MM.1S (cell line): ENCODE measurements around the gene KCNK16.

Experiments
- DNase-seq: peaks from one replicate; pipeline ENCODE4 v3.0.0-alpha.2; 2015
- H2AFZ ChIP-seq: fragments of 300-600 bp; sonication (generic); 2 replicates; pipeline ENCODE4 v1.6.0; 2016; ENCODE audit warnings: antibody characterized with exemption, low read length
- H3F3A ChIP-seq: fragments of 300-600 bp; sonication (generic); 2 replicates; pipeline ENCODE4 v1.6.1; 2016; ENCODE audit warnings: mild to moderate bottlenecking, antibody characterized with exemption, low read length, moderate library complexity, mixed read lengths; ENCODE audit not compliant: insufficient read depth
- H3K27ac ChIP-seq: fragments of 300-600 bp; sonication (generic); 2 replicates; pipeline ENCODE4 v1.5.1; 2016; ENCODE audit warnings: mild to moderate bottlenecking, low read length
- H3K27me3 ChIP-seq: fragments of 300-600 bp; sonication (generic); replicated peaks from 2 replicates; pipeline ENCODE4 v1.6.0; 2016; ENCODE audit warnings: low read length; ENCODE audit not compliant: insufficient read depth
- H3K36me3 ChIP-seq: fragments of 300-600 bp; sonication (generic); replicated peaks from 2 replicates; pipeline ENCODE4 v1.6.1; 2016; ENCODE audit warnings: mild to moderate bottlenecking, low read length, mixed read lengths; ENCODE audit not compliant: insufficient read depth
- H3K4me1 ChIP-seq: fragments of 300-600 bp; sonication (generic); 2 replicates; pipeline ENCODE4 v1.6.1; 2016; ENCODE audit warnings: low read length, mixed read lengths
- H3K4me2 ChIP-seq: fragments of 300-600 bp; sonication (generic); 2 replicates; pipeline ENCODE4 v1.6.0; 2016; ENCODE audit warnings: low read depth, low read length
- H3K4me3 ChIP-seq: fragments of 300-600 bp; sonication (generic); 2 replicates; pipeline ENCODE4 v1.5.1; 2016; ENCODE audit warnings: low read length, mixed read lengths
- H3K79me2 ChIP-seq: fragments of 300-600 bp; sonication (generic); 2 replicates; pipeline ENCODE4 v1.6.1; 2016; ENCODE audit warnings: mixed run types, low read length, mixed read lengths
- H3K9ac ChIP-seq: fragments of 300-600 bp; sonication (generic); 2 replicates; pipeline ENCODE4 v1.6.1; 2016; ENCODE audit warnings: low read length, mixed read lengths
- H3K9me2 ChIP-seq: fragments of 300-600 bp; sonication (generic); replicated peaks from 2 replicates; pipeline ENCODE4 v1.6.1; 2016; ENCODE audit warnings: mild to moderate bottlenecking, low read length, mixed read lengths; ENCODE audit not compliant: insufficient read depth
- H3K9me3 ChIP-seq: fragments of 300-600 bp; sonication (generic); replicated peaks from 2 replicates; pipeline ENCODE4 v1.6.1; 2016; ENCODE audit warnings: mild to moderate bottlenecking, low read length, mixed read lengths; ENCODE audit not compliant: insufficient read depth
- H4K20me1 ChIP-seq: fragments of 300-600 bp; sonication (generic); 2 replicates; pipeline ENCODE4 v1.6.1; 2016; ENCODE audit warnings: mild to moderate bottlenecking, low read length, moderate library complexity, mixed read lengths; ENCODE audit not compliant: insufficient read depth
- EZH2 ChIP-seq: fragments of 300-600 bp; sonication (generic); optimal IDR thresholded peaks from 2 replicates; pipeline ENCODE3; 2017; ENCODE audit warnings: low read depth, mild to moderate bottlenecking, antibody characterized with exemption, low read length, mixed read lengths
- EZH2phosphoT487 ChIP-seq: fragments of 300-600 bp; sonication (generic); IDR thresholded peaks from 2 replicates; pipeline ENCODE4 v1.6.1; 2018; ENCODE audit warnings: antibody characterized with exemption, low read length
- TF ChIP-seq, protein P1 (sequence below): fragments of 300-600 bp; sonication (generic); IDR thresholded peaks from 2 replicates; pipeline ENCODE4 v1.5.1; 2016; ENCODE audit warnings: antibody characterized with exemption, low read length, mixed read lengths

Gene KCNK16

DNA sequence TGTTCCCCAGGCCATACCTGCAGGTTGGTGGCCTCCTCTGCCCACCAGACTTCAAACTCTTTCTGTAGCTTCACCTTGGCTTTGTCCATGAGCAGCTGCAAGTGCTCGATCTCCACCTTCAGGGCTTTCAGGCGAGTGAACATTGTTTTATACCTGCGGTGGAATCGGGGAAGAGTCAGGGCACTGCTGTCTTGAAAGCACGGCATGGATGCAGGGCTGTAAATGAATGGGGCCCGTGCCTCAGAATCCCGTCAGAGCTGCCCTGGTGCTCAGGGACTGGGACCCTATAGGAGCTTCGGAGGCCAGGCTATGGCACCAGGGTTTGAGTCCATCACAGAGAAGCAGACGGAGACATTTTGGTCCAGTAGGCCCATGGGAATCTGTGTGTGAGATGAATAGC lies 37.9 kb upstream of the KCNK16 start:
- 0 out of 2 replicates have a peak, but pooled peaks cover 5% of the 10 kb centered on the region for H3K4me1 ChIP-seq
- no peaks in the 10 kb centered on the region for H3K27me3 ChIP-seq
- no peaks in the 10 kb centered on the region for H4K20me1 ChIP-seq
- no peaks in the 10 kb centered on the region for H3F3A ChIP-seq
- no peak overlapping the region for H3K4me2 ChIP-seq
- no peak overlapping the region for H3K4me3 ChIP-seq
- H3K27ac ChIP-seq: no peak overlapping the region
- H3K36me3 ChIP-seq: no peaks in the 10 kb centered on the region
- no peak overlapping the region for H3K9ac ChIP-seq
- DNase-seq: no peak
- no peaks in the 10 kb centered on the region for H3K79me2 ChIP-seq
- no peaks in the 10 kb centered on the region for H3K9me3 ChIP-seq
- H2AFZ ChIP-seq: no peak overlapping the region
- no peak for TF ChIP-seq EZH2phosphoT487
- TF ChIP-seq EZH2: no peak
- TF ChIP-seq, protein P1, sequence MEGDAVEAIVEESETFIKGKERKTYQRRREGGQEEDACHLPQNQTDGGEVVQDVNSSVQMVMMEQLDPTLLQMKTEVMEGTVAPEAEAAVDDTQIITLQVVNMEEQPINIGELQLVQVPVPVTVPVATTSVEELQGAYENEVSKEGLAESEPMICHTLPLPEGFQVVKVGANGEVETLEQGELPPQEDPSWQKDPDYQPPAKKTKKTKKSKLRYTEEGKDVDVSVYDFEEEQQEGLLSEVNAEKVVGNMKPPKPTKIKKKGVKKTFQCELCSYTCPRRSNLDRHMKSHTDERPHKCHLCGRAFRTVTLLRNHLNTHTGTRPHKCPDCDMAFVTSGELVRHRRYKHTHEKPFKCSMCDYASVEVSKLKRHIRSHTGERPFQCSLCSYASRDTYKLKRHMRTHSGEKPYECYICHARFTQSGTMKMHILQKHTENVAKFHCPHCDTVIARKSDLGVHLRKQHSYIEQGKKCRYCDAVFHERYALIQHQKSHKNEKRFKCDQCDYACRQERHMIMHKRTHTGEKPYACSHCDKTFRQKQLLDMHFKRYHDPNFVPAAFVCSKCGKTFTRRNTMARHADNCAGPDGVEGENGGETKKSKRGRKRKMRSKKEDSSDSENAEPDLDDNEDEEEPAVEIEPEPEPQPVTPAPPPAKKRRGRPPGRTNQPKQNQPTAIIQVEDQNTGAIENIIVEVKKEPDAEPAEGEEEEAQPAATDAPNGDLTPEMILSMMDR: no peak
- no peaks in the 10 kb centered on the region for H3K9me2 ChIP-seq

- no peak for DNase-seq
These were observed 35.6 kb upstream of the KCNK16 start for GRCh38 chr6:39357998-39358686.

GRCh38 chr6:39353698-39354315 lies 31.3 kb upstream of the KCNK16 start:
- TF ChIP-seq EZH2 (no peak), EZH2phosphoT487 (no peak)
- TF ChIP-seq, protein P1: no peak
- Histone ChIP-seq H3K27me3 (no peaks in the 10 kb centered on the region), H3K4me1 (0 out of 2 replicates have a peak, but pooled peaks cover 5% of the 10 kb centered on the region), H3K79me2 (no peaks in the 10 kb centered on the region), H3K27ac (no peak overlapping the region), H2AFZ (no peak overlapping the region), H4K20me1 (no peaks in the 10 kb centered on the region), H3K4me3 (no peak overlapping the region), H3K9ac (no peak overlapping the region), H3F3A (no peaks in the 10 kb centered on the region), H3K9me2 (no peaks in the 10 kb centered on the region), H3K36me3 (no peaks in the 10 kb centered on the region), H3K4me2 (no peak overlapping the region), H3K9me3 (no peaks in the 10 kb centered on the region)
- DNase-seq: no peak

More at GRCh38 chr6:39357998-39358686, 35.6 kb upstream of the KCNK16 start:
- no peak overlapping the region for H3K27ac ChIP-seq
- no peak overlapping the region for H3K9ac ChIP-seq
- no peaks in the 10 kb centered on the region for H3F3A ChIP-seq
- no peaks in the 10 kb centered on the region for H3K27me3 ChIP-seq
- no peak overlapping the region for H3K4me3 ChIP-seq
- H3K36me3 ChIP-seq: no peaks in the 10 kb centered on the region
- TF ChIP-seq EZH2 (no peak), EZH2phosphoT487 (no peak)
- TF ChIP-seq, protein P1: no peak
- no peaks in the 10 kb centered on the region for H3K79me2 ChIP-seq
- 0 out of 2 replicates have a peak, but pooled peaks cover 5% of the 10 kb centered on the region for H3K4me1 ChIP-seq
- H2AFZ ChIP-seq: no peak overlapping the region
- H3K9me3 ChIP-seq: no peaks in the 10 kb centered on the region
- H4K20me1 ChIP-seq: no peaks in the 10 kb centered on the region
- no peaks in the 10 kb centered on the region for H3K9me2 ChIP-seq
- H3K4me2 ChIP-seq: no peak overlapping the region
